Neutrophil (primary cell): ENCODE results near the gene ELMO3.

Experiments
- H3K27ac ChIP-seq: fragments of 200-600 bp; sonication (generic); 2 replicates; pipeline ENCODE4 v1.5.1; 2016; ENCODE audit warnings: mild to moderate bottlenecking, moderate library complexity
- H3K27me3 ChIP-seq: fragments of 200-600 bp; sonication (generic); 2 replicates; pipeline ENCODE4 v1.6.0; 2016; ENCODE audit warnings: mild to moderate bottlenecking
- H3K36me3 ChIP-seq: fragments of 200-600 bp; sonication (generic); 2 replicates; pipeline ENCODE4 v1.5.1; 2017
- H3K4me1 ChIP-seq, 2 experiments: fragments of 200-600 bp in 1 of 2; sonication (generic) in 1 of 2; 1 replicate in 1 of 2; 2 replicates in 1 of 2; pipeline versions ENCODE4 v1.5.1 to v1.6.1; 2013 to 2016; ENCODE audit warnings: low read depth in 1 of 2, low read length in 1 of 2, mild to moderate bottlenecking in 1 of 2, moderate library complexity in 1 of 2; ENCODE audit not compliant: control insufficient read depth in 1 of 2, insufficient read depth in 1 of 2
- H3K4me3 ChIP-seq, 2 experiments: fragments of 200-600 bp in 1 of 2; sonication (generic) in 1 of 2; 1 replicate in 1 of 2; 2 replicates in 1 of 2; pipeline ENCODE4 v1.5.1; 2013 to 2016; ENCODE audit warnings: low read depth in 1 of 2, low read length in 1 of 2, mild to moderate bottlenecking in 1 of 2, moderate library complexity in 1 of 2
- H3K9me3 ChIP-seq: fragments of 200-600 bp; sonication (generic); 2 replicates; pipeline ENCODE4 v1.5.1; 2016
- CTCF ChIP-seq: fragments of 200-600 bp; sonication (generic); IDR thresholded peaks from 2 replicates; pipeline ENCODE4 v1.5.1; 2016; ENCODE audit warnings: antibody characterized with exemption

ELMO3 gene

DNA sequence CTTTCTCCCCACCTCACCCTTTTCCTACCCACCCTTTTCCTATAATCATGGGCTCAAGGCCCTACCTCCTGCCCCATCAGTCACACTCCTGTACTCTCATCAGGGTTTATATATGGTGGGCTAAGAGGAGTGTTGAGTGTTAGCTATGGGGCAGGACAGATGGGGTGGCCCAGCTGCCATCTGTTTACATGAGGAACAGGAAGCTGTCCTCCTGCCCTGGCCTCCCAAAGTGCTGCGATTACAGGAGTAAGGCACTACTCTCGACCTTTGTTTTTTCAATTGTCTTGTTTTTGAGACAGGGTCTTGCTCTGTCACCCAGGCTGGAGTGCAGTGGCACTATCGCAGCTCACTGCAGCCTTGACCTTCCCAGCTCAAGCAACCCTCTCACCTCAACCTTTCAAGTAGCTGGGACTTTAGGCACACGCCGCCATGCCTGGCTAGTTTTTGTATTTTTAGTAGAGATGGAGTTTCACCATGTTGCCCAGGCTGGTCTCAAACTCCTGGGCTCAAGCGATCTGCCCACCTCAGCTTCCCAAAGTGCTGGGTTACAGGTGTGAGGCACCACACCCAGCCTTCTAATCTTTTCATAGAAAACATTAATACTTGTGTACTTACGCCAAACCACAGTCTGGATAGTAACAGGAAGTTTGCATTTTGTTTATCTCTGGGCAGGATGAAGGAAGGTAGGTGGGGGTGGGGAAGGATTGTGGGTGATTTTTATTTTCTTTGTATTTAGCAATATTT is 40.9 kb upstream of the ELMO3 start:
- H3K27ac ChIP-seq, result peak overlapping the region; percentile 81
- H3K9me3 ChIP-seq, result no peaks in the 10 kb centered on the region
- H3K36me3 ChIP-seq, result peaks cover 8% of the 10 kb centered on the region
- peaks cover 50 to 65% of the 10 kb centered on the region in 2 experiments for H3K4me1 ChIP-seq
- peaks cover 56% of the 10 kb centered on the region for H3K27me3 ChIP-seq
- TF ChIP-seq CTCF, result no peak
- H3K4me3 ChIP-seq, result peak overlapping the region; percentile 70 to 93

GRCh38 chr16:67158637-67159600 is 40.0 kb upstream of the ELMO3 start:
- H3K36me3 ChIP-seq, result peaks cover 7% of the 10 kb centered on the region
- peaks cover 58% of the 10 kb centered on the region for H3K27me3 ChIP-seq
- peak overlapping the region; percentile 81 for H3K27ac ChIP-seq
- peaks cover 56 to 74% of the 10 kb centered on the region in 2 experiments for H3K4me1 ChIP-seq
- H3K9me3 ChIP-seq, result no peaks in the 10 kb centered on the region
- TF ChIP-seq CTCF, result no peak
- H3K4me3 ChIP-seq, result peak overlapping the region; percentile 70 to 93

GRCh38 chr16:67161595-67162058 is 37.3 kb upstream of the ELMO3 start:
- peaks cover 55 to 79% of the 10 kb centered on the region in 2 experiments for H3K4me1 ChIP-seq

DNA sequence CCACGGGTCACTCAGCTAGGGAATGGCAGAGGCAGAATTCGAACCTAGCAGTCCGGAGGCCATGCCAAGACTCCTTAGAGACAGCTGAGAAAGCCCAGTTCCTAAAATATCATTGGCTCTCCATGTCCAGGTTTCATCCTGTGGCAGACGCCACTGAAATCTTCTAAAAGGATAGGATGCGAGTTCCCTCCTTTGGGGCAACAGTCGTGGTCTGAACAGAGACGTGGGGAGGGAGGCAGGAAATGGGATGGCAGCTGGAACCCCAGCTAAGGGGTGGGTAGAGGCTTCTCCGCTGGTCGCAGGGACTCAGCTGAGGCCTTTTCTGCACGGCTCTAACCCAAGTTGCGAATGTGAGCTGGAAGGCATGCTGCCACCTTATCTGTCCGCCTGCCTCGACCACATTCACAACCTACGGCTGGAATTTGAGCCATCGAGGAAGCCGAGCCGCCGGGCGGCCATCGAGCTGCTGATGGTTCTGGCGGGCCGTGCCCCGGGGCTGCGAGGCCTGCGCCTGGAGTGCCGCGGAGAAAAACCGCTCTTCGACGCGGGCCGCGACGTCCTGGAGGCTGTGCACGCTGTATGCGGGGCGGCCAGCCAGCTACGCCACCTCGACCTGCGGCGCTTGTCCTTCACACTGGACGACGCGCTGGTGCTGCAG is 36.3 kb upstream of the ELMO3 start:
- Histone ChIP-seq H3K4me3 (peak overlapping the region in 1 of 2 experiments; percentile 55), H3K27ac (no peak overlapping the region), H3K36me3 (no peaks in the 10 kb centered on the region), H3K27me3 (peaks cover 67% of the 10 kb centered on the region), H3K4me1 (peaks cover 55 to 78% of the 10 kb centered on the region in 2 experiments), H3K9me3 (no peaks in the 10 kb centered on the region)
- no peak for TF ChIP-seq CTCF

More at GRCh38 chr16:67161595-67162058, 37.3 kb upstream of the ELMO3 start:
- peaks cover 58% of the 10 kb centered on the region for H3K27me3 ChIP-seq
- no peak overlapping the region for H3K27ac ChIP-seq
- H3K9me3 ChIP-seq, result no peaks in the 10 kb centered on the region
- H3K4me3 ChIP-seq, result peak overlapping the region; percentile 70 to 93
- H3K36me3 ChIP-seq, result no peaks in the 10 kb centered on the region
- no peak for TF ChIP-seq CTCF
